OCI-M2 (cell line): Measurements from ENCODE around the gene DDX59.

Experiments used
- DNase-seq: peaks from one replicate; lab custom pipeline; 2025; ENCODE audit not compliant: unreplicated experiment; lab: John Stamatoyannopoulos, UW

DDX59 gene

GRCh38 chr1:200671235-200671786 is 1.6 kb upstream of the DDX59 start:
- no peak for DNase-seq

DNA sequence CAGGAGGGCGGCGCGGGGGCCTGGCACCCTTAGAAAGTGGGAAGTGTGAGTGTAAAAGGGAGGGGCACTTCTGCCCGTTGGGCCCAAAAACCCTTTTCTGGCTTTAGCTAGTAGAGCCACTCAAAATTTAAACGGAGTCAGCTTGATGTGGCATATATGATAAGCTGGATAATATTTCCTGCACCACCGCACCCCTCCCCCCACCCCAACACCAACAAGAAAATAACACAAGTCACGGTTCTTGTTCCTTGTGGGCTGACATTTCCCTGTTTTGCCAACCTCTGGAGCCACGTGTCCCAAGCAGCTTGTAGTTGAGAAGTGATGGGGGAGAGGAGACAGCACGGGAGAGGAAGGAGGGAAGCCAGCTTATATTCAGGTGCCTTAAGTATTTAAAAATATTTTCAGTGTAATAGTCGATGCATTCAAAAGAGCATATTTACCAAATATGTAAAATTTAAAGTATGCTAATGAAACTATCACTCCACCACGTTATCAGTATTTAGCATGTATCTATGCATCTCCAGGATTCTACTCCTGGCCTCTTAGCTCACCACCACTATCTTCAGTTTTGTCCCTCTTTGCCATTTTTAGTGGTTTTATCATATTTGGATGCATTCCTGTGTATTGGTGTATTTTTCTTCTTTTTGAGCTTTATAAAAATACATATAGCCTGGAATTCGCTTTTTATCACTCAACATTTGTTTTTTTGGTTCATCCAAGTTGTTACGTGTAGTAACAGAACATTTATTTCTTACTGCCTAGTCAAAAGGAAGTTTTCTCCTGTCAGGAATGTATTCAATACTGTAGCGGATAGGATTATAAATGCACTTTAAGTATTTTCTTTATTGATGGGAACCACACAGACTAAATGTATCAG is 773 bp upstream of the DDX59 start:
- DNase-seq: no peak

DNA sequence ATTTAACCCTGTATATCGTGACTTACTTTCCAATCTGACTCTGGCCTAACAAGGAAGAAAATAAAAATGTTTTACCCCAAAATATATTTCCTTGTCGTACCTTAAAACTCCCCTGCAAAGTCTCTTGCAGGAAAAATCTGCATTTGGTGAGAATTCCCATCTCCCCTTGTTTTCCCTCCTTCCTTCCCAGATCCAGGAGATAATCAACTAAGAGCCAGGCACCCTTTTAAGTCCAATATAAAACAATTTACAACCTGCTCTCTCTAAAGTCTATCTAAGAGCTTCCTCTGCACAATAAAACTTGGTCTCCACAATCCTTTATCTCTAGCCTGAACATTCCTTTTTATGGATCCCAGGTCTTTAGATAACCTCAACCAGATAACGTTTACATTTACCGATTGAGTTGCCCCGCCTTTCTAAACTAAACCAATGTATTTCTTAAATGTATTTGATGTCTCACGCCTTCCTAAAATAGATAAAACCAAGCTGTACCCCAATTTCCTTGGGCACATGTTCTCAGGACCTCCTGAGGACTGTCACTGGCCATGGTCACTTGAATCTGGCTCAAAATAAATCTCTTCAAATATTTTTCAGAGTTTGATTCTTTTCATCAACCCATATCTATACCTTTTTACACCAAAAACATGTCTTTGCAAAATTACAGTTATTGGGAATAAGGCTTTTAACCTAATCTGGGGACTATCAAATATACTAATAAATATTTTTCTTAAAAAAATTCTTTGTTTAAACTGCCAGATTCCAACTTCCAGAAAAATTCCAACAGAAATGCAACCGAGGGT is 993 bp downstream of the DDX59 start:
- no peak for DNase-seq

DNA sequence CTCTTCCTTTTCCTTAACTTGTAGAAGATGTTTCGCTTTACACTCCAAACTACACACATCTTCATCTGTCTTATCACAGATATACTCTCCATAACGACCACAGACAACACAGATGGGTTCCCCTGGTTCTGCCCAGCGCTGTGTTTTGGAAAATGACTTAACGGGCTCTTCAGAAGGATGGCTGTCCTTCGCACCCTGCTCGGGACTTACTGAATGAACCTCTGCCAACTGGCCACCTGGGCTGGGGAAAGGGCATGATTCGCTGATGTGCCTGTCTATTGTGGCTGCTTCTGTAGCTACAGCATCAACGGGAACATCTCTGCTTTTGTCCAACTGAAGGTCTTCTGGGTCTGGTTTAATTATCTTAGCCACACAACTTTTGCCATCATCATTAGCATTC is 3.4 kb downstream of the DDX59 start:
- DNase-seq: no peak

- no peak for DNase-seq
These were observed 3.8 kb downstream of the DDX59 start for GRCh38 chr1:200665861-200666260.

DNA sequence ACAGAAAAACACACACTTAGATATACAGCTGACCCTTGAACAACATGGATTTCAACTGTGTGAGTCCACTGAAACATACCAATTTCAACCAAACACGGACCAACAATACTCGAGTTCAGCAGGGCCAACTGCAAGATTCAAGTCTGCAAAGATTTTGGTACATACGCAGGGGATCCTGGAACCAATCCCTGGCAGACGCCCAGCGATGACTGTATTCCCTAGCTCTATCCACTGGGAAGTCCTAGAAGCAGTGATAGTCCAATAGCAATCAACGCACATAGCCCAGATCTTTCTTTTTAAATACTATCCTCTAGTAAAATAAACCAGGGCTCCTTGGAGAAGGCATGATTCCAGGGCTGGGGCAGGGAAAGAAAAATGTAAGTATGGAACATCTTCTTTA is 9.0 kb downstream of the DDX59 start:
- DNase-seq: no peak

- DNase-seq: no peak
These were observed 10.4 kb downstream of the DDX59 start for GRCh38 chr1:200659269-200659668.

GRCh38 chr1:200658037-200658818 is 11.5 kb downstream of the DDX59 start:
- DNase-seq: no peak

DNA sequence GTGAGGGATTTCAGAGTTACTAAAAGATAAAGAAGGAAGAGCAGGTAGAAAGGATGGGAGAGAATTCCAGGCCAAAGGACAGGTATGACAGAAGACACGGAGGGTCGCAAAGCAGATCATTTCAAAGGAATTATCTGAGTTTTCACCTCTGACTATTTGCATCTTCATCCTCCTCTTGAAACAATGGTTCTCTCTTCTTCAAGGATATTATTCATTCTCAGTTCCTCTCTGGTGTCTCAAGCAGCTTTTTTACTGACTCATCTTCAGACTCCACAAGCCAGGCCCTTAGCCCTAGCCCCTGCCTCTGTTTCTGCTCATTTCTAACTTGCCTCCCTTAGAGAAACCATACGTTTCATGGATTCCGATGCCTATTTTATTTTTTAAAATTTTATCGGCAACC is 15.0 kb downstream of the DDX59 start:
- no peak for DNase-seq

GRCh38 chr1:200653022-200653462 is 16.7 kb downstream of the DDX59 start:
- DNase-seq: no peak

DNA sequence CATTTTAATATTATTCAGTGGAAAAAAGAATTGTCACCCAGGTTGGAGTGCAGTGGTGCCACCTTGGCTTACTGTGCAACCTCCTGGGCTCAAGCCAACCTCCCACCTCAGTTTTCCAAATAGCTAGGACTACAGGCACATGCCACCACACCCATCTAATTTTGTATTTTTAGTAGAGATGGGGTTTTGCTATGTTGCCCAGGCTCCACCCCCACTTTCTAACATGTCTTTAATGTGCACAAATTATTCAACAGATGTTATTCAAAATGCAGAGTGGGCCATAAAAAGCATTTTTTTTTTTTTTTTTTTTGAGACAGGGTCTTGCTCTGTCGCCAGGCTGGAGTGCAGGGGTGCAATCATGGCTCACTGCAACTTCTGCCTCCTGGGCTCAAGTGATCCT is 17.3 kb downstream of the DDX59 start:
- DNase-seq: no peak

GRCh38 chr1:200646515-200646914 is 23.2 kb downstream of the DDX59 start:
- no peak for DNase-seq

DNA sequence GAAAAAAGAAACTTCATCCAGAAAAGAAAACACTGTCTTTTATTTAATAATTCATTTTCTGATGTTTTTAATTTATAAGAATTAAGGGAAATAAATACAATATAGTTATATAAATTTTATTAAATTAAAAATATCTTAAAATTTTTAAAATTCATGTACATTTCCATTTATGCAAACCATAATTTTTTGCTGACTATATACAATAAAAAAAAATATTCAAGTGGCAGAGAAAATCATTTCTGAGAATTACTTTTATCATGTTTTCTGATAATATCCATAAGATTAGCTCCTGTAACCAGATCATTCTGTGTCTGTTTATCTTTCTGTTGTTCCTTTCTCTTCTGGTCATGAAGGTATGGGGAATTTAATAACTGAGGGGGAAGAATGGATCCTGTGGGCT is 25.7 kb downstream of the DDX59 start:
- no peak for DNase-seq

DNA sequence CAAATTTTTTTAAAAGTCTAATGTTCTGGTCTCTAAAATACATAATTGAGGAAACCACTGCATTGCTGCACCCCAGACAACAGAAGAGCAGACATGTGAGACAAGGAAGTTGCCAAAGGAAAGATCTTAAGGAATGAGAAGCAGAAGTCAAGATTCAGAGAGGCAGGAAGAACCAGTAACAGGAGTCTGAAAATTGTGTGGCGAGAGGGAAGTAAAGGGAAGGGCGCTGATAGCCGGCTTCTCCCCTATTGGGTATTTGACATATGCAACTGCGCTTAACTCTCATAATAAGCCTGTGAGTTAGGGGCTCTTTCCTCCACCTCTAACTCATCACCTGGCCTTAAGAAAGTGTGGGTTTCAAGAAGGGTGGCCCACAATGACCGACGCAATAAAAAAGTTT is 27.2 kb downstream of the DDX59 start:
- DNase-seq: no peak

- no peak for DNase-seq
These were observed 28.7 kb downstream of the DDX59 start for GRCh38 chr1:200640963-200641401.

- no peak for DNase-seq
These were observed 29.2 kb downstream of the DDX59 start for GRCh38 chr1:200640373-200640962.

DNA sequence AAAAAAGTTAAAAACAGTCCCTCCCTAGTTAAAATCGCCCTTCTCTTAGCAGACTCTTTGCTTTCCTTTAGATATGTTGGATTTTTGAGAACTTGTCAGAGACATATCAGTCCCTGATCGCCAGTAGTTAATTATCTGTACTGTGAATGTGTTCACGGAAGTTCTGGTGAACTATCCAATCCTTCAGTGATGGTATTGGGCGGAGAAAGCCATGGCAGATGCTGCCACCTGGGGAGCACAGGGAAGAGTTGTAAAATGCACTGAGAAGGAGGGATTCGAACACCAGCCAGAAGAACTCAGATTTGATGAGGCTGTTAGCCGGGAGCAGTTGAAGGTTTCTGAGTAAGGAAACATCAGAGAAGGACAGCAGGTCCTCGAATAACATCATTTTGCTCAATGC is 31.6 kb downstream of the DDX59 start:
- DNase-seq: no peak

DNA sequence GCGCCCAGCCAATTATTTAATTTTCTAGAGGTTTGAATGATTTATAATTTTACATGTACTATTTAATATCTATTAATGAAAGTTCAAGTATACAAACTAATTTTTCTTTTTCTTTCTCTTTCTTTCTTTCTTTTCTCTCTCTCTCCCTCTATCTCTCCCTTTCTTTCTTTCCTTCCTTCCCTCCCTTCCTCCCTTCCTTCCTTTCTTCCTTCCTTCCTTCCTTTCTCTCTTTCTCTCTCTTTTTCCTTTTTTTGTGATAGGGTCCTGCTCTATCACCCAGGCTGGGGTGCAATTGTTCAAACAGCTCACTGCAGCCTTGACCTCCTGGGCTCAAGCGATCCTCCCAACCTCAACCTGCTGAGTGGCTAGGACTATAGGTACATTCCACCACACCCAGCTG is 33.0 kb downstream of the DDX59 start:
- no peak for DNase-seq

- DNase-seq: no peak
These were observed 35.2 kb downstream of the DDX59 start for GRCh38 chr1:200634261-200635122.

- no peak for DNase-seq
These were observed 38.3 kb downstream of the DDX59 start for GRCh38 chr1:200631375-200631774.
